ENCODE measurements around the gene PROCA1.
"Not testable (repeated sequence)": the region's sequence is repeated elsewhere in the genome, so short reads cannot be mapped to it uniquely, and the experiment has no call there.

PROCA1 gene

GRCh38 chr17:28675980-28676379 is 35.7 kb downstream of the PROCA1 start:
- DNase-seq (ENCODE audit: low read depth in 3 of 3) = no peak

- no peak for DNase-seq (ENCODE audit: low read depth in 3 of 3)
These were observed 36.2 kb downstream of the PROCA1 start for GRCh38 chr17:28675490-28675889.

DNA sequence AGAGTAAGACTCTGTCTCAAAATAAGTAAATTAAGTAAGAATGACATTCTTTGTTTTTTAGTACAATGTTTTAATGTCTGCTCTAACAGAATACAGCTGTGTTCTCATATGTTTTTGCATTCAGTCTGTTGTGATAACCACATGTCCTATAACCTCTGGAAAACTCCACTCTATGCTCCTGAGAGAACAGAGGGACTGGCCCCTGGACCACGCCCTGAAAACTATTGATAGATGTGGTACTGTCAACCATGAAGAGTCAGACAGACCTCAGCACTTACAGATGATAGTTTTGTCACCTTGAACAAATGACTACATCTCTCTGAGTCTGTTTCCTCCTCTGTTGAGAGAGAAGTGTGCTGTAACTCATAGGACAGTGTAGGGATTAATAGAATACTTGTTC is 41.8 kb downstream of the PROCA1 start:
- no peak for DNase-seq (ENCODE audit: low read depth in 3 of 3)

DNA sequence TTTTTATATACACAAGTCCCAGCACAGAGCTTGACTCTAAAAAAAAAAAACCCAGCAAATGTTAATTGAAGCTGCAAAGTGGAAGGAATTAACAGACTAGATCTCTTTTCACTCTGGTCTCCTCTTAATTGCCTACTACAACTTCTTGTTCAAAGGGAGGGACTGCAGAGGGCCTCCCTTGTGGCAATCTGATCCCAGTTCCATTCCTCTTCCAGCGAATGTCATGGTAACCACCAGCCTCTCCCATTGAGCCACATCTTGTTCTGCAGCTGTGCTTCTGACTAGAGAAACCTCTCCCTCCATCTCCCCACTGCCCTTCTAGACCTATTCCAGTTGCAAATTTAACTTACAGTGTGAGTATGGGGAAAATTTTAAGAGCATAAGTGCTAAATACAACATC is 43.8 kb downstream of the PROCA1 start:
- DNase-seq (ENCODE audit: low read depth in 3 of 3) = no peak

DNA sequence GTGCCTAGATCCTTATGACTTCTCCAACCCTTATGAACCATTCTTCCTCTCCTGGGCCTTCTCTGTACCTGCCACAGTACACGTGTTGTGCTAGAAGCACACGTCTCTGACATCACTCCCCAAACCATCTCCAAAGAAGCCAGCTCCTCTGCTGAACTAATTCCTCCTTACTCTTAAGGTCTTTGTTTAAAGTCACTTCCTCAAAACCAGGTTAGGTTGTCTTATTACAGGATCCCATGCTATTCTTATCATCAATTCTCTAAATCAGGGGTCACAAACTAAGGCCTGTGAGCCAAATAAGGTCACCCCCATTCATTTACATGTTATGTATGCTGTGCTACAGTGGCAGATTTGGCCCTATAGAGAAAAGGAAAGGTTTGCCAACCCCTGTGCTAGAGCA is 45.7 kb downstream of the PROCA1 start:
- no peak for DNase-seq (ENCODE audit: low read depth in 3 of 3)

DNA sequence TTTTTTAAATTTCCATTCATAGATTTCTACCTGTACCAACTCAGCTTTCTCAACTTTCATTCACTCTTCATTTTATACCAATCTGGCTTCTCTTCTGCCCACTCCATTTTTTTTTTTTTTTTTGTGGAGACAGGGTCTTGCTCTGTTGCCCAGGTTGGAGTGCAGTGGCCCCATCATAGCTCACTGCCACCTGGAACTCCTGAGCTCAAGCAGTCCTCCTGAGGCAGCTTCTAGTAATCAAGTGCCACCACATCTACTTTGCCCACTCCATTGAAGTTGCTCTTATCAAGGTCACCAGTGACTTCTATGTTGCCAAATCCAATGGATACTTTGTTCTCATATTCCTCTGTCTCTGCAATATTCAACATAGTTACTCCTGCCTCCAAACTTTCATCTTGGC is 48.0 kb downstream of the PROCA1 start:
- DNase-seq (ENCODE audit: low read depth in 3 of 3) = no peak

- DNase-seq (ENCODE audit: low read depth in 3 of 3) = no peak
These were observed 49.2 kb downstream of the PROCA1 start for GRCh38 chr17:28662527-28662829.

DNA sequence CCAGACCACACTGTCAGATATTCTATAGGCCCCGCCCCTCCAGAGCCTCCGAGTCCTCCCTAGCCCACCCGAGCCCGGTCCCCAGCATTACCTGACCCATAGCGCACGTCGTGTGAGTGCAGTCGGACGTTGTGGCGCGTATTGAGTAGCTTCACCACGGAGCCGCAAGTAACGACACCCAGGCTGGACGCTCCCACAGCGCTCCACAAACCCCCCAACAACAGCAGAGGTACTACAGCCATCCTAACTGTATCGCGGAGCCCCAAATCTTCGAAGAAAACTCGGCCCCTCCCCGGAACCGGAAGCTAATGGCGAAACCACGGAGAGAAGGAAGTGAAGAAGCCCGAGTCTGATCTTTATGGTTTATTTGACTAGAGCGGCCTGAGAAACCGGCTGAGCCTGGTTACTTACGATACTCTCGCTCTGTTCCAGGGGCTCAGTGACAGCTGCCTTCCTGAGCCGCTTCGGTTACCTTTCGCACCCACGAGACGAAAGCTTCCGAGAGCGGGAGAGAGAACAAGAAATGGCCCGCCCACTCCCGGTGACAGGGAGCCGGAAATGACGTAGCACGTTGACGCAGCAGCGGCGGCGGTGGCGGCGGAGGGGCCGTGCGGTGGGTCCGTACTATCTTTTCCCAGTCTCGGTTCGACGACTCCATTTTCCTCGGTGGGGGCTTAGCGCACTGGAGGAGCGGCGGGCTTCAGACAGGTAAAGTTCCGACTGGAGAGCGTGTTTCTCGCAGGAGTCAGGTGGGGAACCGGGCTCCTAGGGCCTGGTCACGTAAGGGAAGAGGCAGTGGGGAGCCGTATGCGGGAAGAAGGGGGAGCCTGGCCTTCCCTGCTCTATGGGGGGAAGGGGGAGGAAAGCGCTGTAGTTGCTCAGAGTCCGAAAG is 49.8 kb downstream of the PROCA1 start, which contains the start of the genes SDF2 and SUPT6H:
SDF2 (minus strand) TSS at position 272 of the 892 bp plus-strand sequence; CDS start at position 242, 30 bp downstream.
SUPT6H (plus strand) TSS at position 571 of the 892 bp plus-strand sequence. CDS start 11,197 bp downstream, outside the sequence.
- peak; percentile 93 to 95 (median 94) for DNase-seq (ENCODE audit: low read depth in 3 of 3)

DNA sequence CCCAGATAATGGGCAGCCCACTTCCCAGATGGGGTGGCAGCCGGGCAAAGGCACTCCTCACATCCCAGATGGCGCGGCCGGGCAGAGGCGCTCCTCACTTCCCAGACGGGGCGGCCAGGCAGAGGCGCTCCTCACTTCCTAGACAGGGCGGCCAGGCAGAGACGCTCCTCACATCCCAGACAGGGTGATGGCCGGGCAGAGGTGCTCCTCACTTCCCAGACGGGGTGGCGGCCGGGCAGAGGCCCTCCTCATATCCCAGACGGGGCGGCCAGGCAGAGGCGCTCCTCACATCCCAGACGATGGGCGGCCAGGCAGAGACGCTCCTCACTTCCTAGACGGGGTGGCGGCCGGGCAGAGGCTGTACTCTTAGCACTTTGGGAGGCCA is 52.2 kb downstream of the PROCA1 start:
- not testable (repeated sequence) for DNase-seq (ENCODE audit: low read depth in 3 of 3)

- not testable (repeated sequence) for DNase-seq (ENCODE audit: low read depth in 3 of 3)
These were observed 52.8 kb downstream of the PROCA1 start for GRCh38 chr17:28658766-28659496.

DNA sequence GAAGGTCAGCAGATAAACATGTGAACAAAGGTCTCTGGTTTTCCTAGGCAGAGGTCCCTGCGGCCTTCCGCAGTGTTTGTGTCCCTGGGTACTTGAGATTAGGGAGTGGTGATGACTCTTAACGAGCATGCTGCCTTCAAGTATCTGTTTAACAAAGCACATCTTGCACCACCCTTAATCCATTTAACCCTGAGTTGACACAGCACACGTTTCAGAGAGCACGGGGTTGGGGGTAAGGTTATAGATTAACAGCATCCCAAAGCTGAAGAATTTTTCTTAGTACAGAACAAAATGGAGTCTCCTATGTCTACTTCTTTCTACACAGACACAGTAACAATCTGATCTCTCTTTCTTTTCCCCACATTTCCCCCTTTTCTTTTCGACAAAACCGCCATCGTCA is 53.3 kb downstream of the PROCA1 start:
- DNase-seq (ENCODE audit: low read depth in 3 of 3) = not testable (repeated sequence)

GRCh38 chr17:28657756-28658155 is 53.9 kb downstream of the PROCA1 start:
- no peak for DNase-seq (ENCODE audit: low read depth in 3 of 3)

- DNase-seq (ENCODE audit: low read depth in 3 of 3) = no peak
These were observed 56.5 kb downstream of the PROCA1 start for GRCh38 chr17:28655160-28655559.

Data from stimulated activated CD4-positive, alpha-beta T cell treated with anti-CD3 and anti-CD28 coated beads, TNF-alpha, amount 100 ng/mL, for 24 hours (primary cell).